Measurements from ENCODE around the gene TFF2.

Gene TFF2

DNA sequence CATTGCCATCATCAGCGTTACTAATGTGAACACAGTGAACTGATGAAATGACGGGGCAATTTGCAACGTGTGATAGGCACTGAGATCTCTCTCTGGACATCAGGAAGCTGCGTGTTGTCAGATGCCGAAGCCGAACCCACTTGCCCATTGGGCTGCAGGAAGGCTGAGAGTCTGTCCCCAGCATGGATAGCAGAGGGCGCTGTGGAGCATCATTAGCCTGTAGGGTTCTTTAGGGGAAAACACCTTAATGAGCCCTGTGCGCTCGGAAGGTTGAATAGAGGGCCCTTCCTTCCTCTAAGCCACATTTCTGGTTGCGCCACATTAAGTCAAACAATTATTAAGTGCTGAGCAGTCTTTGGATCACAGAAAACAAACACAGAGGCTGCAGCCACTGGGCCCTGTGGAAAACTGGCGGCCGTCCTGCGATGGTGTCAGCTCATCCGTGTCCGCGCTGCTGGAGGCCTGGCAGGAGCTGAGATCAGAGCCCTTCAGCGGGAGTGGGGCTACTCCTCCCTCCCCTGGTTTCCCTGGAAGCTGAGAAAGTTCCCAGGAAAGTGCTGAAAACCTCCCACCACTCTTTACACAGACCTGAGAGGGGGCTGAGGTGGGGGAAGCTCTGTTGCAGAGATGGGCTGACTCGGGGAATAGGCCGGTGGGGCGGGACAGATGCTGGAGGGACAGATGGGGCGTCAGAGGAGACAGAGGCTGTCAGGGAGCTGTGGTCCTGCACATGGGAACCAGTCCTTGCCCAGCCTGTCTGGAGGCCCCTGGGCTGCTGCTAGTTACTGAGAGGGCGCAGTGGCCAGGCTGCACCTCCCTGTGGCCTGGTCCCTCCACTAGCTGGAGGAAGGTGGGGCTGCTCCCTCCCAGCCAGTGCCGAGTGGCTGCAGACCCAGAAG, 12.7 kb downstream of the TFF2 start:
- TF ChIP-seq, protein P1, sequence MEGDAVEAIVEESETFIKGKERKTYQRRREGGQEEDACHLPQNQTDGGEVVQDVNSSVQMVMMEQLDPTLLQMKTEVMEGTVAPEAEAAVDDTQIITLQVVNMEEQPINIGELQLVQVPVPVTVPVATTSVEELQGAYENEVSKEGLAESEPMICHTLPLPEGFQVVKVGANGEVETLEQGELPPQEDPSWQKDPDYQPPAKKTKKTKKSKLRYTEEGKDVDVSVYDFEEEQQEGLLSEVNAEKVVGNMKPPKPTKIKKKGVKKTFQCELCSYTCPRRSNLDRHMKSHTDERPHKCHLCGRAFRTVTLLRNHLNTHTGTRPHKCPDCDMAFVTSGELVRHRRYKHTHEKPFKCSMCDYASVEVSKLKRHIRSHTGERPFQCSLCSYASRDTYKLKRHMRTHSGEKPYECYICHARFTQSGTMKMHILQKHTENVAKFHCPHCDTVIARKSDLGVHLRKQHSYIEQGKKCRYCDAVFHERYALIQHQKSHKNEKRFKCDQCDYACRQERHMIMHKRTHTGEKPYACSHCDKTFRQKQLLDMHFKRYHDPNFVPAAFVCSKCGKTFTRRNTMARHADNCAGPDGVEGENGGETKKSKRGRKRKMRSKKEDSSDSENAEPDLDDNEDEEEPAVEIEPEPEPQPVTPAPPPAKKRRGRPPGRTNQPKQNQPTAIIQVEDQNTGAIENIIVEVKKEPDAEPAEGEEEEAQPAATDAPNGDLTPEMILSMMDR (IDR thresholded peaks at IDR 0.05): peak; percentile 73
- Histone ChIP-seq H3K4me1 (ENCODE audit: control insufficient read depth in 1 of 2, insufficient read depth in 1 of 2, low read depth in 1 of 2, low read length in 1 of 2) (peaks cover 13 to 18% of the 10 kb centered on the region in 2 experiments), H3K27ac (peak overlapping the region; percentile 33), H3K9me3 (no peaks in the 10 kb centered on the region), H3K36me3 (no peaks in the 10 kb centered on the region), H3K27me3 (no peaks in the 10 kb centered on the region), H3K4me3 (ENCODE audit: low read depth in 1 of 2, low read length in 1 of 2) (no peak overlapping the region)

DNA sequence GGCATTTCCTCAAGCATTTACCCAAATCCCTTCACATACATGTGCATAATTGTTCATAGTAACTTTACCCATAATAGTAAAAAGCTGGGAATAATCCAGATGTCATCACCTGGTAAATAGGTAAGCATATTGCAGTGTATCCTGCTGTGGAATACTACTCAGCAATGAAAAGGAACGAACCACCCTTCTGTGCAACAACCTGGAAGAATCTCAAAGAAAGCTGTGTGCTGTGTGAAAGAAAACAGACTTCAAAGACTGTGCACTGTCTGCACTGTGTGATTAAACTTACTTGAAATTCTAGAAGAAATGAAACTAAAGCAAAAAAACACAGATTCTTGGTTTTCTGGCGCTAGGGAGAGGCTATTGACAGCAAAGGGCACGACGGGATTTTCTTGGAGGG, 13.5 kb downstream of the TFF2 start:
- no peaks in the 10 kb centered on the region for H3K27me3 ChIP-seq
- peaks cover 13 to 25% of the 10 kb centered on the region in 2 experiments for H3K4me1 ChIP-seq (ENCODE audit: control insufficient read depth in 1 of 2, insufficient read depth in 1 of 2, low read depth in 1 of 2, low read length in 1 of 2)
- no peak overlapping the region for H3K27ac ChIP-seq
- H3K36me3 ChIP-seq: no peaks in the 10 kb centered on the region
- TF ChIP-seq, protein P1 (IDR thresholded peaks at IDR 0.05): no peak
- no peaks in the 10 kb centered on the region for H3K9me3 ChIP-seq
- no peak overlapping the region for H3K4me3 ChIP-seq (ENCODE audit: low read depth in 1 of 2, low read length in 1 of 2)

DNA sequence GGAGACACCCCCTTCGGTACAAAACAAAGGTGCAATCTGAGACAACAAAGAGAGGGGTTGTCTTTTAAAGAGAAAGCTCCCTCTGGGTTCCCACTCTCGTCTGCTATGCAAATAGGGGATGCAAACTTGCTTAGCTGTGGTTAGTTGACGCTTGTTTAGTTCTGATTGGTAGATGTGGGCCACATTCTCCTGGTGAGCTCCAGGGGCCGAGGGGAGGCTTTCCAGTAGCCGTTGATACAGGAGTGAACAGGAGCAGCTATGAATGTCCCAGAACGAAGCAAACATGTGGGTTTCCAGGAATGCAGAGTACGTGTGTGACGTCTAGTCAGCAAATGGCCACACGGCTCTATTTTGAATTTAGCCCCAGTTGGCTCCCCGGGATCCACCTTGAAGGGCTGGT, 14.7 kb downstream of the TFF2 start:
- Histone ChIP-seq H3K4me3 (ENCODE audit: low read depth in 1 of 2, low read length in 1 of 2) (no peak overlapping the region), H3K36me3 (no peaks in the 10 kb centered on the region), H3K4me1 (ENCODE audit: control insufficient read depth in 1 of 2, insufficient read depth in 1 of 2, low read depth in 1 of 2, low read length in 1 of 2) (peaks cover 18 to 37% of the 10 kb centered on the region in 2 experiments), H3K27me3 (no peaks in the 10 kb centered on the region), H3K9me3 (no peaks in the 10 kb centered on the region), H3K27ac (no peak overlapping the region)
- TF ChIP-seq, protein P1 (IDR thresholded peaks at IDR 0.05): no peak

DNA sequence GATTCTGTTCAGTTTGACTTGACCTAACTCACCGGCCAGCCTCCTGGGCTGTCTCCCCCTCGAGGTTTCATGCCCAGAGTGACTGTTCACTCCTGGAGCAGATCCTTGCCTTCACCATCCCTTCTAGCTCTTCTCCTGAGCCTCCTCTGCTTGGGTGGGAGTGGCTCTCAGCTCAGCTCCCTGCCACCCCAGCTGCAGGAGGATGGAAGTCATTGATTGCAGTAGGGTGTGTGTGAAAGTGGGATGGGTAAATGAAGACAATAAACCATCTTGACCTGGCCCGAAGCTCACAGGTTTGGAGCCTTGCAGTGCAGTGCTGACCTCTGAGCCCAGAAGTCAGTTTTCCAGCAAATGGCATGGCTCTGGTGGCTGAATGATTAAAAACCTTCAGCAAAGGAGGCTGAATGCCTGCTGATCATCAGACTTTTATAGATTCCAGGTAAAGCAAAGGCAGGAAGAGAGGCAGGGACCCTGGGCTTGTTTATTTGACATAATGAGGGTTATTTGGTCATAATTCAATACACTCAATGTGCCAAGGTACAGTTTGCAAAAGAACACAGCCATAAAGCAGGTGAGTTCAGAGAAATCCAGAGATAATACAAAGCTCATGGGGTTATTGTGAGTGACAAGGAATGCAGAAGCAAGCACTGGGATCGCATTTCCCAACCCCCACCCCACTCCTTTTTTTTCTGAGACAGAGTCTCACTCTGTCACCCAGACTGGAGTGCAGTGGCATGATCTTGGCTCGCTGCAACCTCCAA, 18.1 kb downstream of the TFF2 start:
- Histone ChIP-seq H3K27ac (no peak overlapping the region), H3K36me3 (no peaks in the 10 kb centered on the region), H3K27me3 (no peaks in the 10 kb centered on the region), H3K9me3 (no peaks in the 10 kb centered on the region), H3K4me1 (ENCODE audit: control insufficient read depth in 1 of 2, insufficient read depth in 1 of 2, low read depth in 1 of 2, low read length in 1 of 2) (peaks cover 42 to 60% of the 10 kb centered on the region in 2 experiments), H3K4me3 (ENCODE audit: low read depth in 1 of 2, low read length in 1 of 2) (no peak overlapping the region)
- TF ChIP-seq, protein P1 (IDR thresholded peaks at IDR 0.05): no peak

DNA sequence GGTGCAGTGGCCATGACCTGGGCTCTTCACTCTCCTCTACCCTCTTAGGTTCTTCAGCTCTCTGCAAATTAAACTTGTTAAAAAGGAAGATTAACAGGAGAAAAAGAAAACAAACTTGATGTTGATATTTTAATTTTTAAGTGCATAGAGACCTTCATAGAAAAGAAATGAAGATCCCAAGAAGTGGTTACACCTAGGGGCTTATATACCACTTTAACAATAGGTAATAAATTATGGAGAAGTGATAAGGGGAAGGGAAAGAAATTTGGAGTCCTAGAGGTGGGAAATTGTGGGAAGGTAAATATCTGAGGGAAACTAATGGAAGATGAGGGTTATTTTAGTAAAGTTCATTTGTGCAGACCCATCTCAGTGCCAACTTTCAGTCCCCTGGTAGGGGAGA, 19.1 kb downstream of the TFF2 start:
- Histone ChIP-seq H3K4me1 (ENCODE audit: control insufficient read depth in 1 of 2, insufficient read depth in 1 of 2, low read depth in 1 of 2, low read length in 1 of 2) (peaks cover 41 to 63% of the 10 kb centered on the region in 2 experiments), H3K27me3 (no peaks in the 10 kb centered on the region), H3K4me3 (ENCODE audit: low read depth in 1 of 2, low read length in 1 of 2) (no peak overlapping the region), H3K36me3 (no peaks in the 10 kb centered on the region), H3K9me3 (no peaks in the 10 kb centered on the region), H3K27ac (peak overlapping the region; percentile 58)
- TF ChIP-seq, protein P1 (IDR thresholded peaks at IDR 0.05): no peak
